SHP77 treated with DMSO at 0.1 percent for 48 hours (cell line): ENCODE measurements around the gene PACRG.

Source experiments
- DNase-seq: peaks from one replicate; lab custom pipeline; 2025; lab: John Stamatoyannopoulos, UW

The PACRG gene

DNA sequence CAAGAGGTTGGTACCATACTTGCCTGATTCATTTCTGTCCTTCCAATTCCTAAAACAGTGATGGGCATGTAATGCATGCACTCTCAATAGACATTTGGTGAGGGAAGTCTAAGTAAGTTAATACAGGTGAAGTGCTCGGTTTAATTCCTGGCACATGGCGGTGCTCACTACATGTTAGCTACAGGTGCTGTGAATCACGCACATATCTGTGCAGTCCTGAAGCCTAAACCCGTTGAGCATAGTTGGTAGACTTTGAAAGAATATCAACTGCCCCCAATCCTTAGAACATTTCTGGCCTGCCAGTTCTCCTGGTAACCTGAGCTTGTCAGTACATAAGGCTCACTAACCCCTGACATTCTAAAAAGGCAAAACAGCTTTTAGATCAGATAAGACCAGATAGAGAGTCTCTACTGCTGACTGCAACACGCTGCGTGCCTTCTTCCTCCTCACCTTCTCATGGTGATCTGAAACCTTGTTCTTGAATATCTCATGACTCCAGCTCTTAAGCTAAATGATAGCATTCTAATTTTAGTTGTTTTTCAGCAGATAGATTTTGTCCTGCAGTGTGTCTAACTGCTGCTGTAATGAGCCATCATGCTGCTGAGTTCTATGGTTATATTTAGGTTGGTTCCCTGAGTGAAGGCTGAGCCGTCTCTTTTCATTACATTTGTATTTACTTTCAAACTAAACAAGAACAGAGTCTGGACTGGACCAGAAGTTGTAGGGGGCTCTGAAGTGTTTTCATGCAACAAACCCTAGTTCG is 358.3 kb downstream of the PACRG start:
- no peak for DNase-seq

DNA sequence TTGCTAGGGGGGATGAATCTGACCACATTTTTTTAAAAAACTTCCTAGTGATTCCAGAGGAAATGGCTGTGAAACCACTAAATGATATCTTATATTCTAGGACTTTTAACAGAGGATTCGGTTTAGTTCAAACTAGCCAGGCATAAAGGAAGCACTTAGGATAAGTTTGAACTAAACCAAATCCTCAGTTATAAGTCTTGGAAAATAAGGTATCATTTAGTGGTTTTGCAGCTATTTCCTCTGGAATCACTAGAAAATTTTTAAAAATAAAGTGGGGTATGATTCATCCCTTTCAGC is 358.8 kb downstream of the PACRG start:
- DNase-seq: no peak

DNA sequence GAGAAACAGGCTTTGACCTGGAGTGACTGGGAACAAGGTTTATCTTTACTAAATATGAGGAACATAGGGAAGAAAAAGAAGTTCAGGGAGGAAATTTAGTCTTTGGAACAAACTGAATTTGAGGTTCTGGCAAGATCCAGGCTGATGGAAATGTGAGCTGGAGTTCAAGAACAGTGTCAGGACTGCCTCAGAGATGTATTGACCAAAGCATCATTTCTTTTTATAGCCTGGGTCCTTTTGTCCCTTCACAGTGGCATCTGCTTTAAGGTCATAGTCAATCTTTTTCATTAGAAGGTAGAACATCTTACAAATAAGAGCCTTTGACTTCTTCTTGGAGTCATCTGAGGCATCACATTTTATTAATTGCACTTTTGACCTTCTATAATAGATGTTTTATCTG is 360.2 kb downstream of the PACRG start:
- DNase-seq: no peak

DNA sequence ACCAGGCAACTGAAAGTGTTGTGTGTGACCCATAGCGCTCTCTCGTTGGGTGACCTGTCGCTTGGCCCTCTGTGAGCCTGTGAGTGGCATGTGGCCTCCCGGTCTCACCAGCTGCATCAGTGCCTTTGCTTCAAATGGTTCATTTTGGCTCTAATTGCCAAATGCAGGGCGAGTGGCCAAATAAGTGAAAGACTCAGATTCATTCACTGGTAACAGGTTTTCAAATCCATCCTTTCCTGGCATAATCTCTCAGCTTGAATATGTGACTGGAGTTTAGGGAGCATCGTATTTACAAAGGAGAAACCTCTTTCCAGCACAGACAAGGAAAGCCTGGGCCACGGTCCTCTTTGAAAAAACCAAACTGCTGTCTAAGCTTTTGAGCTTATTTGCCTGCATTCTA is 365.1 kb downstream of the PACRG start:
- DNase-seq: no peak

DNA sequence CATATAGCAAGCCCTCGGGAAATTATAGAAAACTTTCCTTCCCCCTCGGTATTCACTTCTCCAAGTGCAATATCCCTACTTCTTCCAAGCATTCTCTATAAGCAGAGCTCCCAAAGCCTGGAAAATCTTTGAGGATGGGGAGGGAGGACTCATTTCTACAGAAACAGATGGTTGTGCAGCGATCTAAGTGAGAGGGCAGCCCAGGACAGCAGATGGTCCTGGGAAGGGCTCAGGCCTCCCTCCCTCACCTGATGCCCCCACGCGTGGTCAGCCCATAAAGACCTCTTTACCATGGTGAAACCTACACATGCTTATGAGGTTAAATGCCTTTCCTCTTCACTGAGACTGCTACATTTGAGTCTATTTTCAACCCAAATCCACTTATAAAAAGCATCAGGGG is 367.1 kb downstream of the PACRG start:
- DNase-seq: no peak

DNA sequence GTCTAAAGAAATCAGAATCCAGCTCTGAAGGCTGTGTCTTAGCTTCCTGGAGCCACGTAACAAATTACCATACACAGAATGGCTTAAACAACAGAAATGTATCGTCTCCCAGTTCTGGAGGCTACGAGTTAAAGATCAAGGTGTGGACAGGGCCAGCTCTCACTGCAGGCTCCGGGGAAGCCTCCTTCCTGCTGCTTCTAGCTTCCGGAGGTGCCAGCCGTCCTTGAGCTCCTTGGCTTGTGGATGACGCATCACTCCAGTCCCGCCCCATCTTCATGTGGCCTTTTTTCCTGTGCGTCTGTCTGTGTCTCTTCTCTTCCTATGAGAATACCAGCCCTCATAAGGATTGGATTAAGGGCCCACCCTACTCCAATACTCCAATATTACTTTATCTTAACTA is 367.6 kb downstream of the PACRG start:
- DNase-seq: no peak

DNA sequence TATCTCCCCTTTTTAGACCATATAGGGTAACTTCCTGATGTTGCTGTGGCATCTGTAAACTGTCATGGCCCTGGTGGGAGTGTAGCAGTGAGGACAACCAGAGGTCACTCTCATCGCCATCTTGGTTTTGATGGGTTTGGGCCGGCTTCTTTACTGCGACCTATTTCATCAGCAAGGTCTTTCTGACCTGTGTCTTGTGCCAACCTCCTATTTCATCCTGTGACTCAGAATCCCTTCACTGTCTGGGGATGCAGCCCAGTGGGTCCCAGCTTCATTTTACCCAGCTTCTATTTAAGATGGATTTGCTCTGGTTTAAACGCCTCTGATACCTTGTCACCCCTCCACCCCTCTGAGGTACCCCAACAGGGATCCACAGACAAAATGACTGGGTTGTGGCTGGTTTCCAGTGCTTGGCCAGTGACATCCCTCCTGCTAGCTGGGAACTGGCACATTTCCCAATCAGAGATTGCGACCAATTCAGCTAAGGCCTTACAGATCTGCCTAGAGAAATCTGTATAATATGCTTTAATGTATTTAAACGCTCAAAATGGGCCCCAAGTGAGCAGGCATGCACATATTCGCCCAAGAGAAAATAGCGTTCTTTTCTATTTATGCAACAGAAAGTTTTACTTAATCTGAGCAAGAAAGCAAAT is 371.2 kb downstream of the PACRG start:
- DNase-seq: no peak

DNA sequence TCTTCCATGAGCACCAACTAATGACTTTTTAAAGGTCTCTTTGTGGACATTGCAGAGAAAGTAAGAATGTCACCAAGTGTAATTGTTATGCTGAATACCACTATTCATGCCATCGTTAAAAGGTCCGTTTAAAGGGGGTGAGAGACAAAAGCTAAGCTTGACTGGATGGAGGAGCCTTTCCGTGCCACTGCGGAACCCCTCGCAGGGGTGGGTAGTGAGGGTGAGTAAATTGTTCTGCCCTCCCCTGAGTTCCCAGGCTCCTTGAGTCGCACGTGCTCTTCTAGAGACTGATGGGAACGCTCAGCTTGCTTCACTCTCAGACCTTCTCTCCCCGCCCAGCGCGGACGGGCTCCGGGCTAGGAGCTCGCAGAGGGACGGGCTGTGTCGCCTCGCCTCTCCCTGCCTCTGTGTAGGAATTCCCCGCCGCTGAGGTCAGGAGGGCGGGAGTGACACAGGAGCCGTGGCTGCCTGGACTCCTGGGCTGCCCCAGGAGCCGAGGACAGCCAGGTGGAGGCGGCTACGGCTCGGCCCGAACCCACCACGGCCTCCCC is 371.9 kb downstream of the PACRG start:
- no peak for DNase-seq

DNA sequence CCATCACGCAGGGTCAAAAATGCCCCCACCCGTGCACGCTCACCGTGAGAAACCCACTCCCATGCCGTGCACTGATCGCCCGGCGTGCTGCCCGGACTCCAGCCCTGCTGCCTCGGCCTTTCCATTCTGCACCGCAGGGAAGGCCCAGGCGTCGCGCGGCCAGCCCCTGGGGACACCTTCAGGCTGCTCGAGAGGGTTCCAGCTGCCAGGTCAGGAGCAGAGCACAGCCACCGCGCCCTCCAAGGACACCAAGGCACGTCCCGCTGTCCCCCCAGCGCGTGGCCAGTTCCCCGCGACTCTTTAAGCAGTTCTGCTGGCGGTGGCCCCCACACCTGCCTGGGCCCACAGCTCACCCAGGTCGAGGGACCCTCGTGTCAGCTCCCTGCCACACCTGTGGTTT is 372.5 kb downstream of the PACRG start:
- DNase-seq: no peak

DNA sequence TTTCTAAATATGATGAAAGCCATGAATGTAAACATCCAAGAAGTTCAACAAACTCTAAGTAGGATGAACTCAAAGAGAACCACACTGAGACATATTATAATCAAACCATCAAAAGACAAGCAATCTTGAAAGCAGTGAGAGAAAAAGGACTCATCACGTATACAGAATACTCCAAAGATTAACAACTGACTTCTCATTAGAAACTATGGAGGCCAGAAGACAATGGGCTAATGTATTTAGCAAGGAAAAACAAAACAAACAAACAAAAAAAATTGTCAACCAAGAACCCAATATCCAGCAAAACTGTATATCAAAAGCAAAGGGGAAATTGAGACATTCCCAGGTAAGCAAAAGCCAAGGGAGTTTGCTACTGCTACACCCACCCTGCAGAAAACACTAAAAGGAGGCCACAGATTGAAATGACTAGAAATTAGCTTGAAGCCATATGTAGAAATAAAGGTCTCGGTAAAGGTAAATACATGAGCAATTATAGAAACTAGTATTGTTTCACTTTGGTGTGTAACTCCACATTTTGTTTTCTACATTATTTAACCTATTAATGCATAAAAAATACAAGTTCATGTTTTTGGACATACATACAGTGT is 385.7 kb downstream of the PACRG start:
- no peak for DNase-seq

DNA sequence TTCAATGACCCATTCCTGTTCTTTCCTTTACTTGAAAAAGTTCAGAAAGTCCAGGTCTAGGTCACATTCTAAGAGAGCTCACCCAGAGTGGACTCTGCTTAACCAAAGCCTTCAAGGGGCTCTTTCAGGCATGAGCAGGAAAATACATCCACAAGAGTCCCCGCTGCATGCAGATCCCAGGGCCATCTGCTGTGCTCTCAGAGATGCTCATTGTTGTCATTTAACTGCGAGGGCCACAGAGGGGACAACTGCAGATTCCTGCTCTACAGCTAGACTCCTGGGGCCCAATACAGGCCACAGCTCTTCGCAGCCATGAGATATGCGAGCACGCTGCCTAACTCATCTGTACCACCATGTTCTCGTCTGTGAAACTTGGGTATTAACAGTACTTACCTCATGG is 391.2 kb downstream of the PACRG start:
- DNase-seq: no peak

DNA sequence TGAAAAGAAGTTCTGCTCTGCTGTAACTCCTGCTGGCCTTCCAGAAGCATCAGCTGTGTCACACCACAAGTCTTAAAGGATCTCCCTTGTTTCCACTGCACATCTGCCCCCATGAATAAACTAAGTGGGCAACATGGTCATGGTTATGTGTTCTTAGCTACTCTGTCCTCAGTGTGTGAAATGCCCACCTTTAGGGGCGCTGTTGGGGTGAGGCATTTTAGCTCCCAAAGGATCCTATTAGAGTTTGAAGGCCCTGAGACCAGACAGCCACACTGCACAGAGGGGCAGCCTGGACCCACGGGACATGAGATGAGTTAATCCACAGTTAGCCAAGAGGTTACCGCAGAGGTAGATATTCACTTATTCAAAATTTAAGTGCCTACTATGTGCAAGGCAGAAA is 392.4 kb downstream of the PACRG start:
- no peak for DNase-seq

DNA sequence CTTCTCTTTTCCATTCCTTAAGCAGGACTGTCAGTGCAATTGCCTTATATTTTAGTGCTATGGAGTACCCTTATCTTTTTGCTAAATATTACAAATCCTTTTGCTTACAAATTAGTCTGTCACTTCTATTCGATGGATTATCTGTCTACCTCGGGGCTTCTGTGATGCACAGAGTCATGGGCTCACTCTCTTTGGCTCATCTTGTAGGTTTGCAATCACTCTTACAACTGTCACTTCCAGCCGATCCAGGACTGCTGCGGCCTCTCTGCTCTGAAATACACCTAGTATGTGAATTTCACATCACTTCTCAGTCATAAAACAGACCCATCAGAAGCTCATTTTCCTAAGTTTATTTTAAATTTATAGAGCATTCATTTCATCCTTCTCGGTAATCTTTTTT is 393.5 kb downstream of the PACRG start:
- no peak for DNase-seq

DNA sequence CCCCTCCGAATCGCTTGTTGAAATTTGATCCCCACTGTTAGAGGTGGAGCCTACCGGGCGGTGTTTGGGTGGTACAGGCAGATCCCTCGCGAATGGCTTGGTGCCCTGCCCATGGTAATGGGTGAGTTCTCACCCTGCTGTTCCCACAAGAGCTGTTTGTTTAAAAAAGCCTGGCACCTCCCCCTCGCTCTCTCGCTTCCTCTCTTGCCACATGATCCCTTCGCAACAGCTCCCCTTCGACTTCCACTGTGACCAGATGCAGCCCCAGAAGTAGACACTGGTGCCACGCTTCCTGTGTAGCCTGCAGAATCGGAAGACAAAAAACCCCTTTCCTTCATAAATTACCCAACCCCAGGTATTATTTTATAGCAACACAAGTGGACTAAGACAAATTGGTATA is 394.6 kb downstream of the PACRG start:
- no peak for DNase-seq

DNA sequence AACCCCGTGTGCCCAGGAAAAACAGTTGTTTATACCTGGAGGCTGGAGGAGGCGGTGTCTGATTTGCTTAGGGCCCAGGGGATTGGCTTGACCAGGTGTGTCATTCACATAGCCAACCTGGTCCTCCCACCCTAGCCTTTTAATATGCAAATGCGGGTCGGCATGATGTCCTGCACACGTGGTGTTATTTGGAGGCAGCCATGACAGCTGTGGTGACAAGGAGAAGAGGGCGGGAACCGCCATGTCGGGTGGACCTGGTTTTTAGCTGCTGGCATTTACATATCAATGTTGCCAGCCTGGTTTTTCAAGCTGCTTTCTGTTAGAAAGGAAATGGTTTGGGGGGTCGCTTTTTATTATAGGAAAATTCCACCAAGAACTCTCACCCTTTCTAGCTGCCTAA is 395.3 kb downstream of the PACRG start:
- DNase-seq: no peak

DNA sequence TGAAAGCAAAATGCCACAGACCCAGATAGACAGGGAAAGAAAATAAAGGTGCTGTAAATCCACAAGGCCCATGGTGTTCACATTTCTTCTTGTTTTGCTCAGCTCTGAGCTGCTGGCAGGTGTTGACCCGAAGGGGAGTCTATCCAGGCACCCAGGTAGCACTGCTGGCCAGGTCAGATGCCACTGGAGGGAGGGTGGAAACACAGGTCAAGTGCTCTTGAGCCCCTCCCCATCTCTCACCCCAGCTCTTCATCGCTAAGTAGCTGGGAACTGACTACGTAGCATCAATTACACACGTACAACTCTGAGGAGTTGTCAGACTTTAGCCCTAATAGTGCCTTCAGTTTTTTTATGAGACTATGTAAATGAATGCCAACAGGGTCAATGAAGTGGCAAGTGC is 399.0 kb downstream of the PACRG start:
- no peak for DNase-seq

DNA sequence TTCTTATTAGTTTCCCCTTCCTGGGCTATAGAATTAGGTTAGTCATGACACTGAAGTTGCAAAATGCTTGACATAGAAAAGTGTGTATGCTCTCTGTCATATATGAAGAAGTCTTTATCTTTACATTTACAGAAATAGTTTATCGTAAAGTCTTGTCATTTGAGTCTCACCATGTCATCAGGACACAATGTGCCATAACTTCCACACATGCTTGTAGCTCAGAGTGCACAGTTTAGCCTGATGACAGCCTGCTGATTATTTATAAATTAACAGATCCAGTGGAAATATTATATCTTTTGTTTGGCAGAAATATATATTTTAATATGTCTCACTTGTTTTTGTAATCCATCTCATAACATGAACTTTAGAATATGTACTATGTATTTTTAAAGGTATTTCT is 399.8 kb downstream of the PACRG start:
- no peak for DNase-seq

DNA sequence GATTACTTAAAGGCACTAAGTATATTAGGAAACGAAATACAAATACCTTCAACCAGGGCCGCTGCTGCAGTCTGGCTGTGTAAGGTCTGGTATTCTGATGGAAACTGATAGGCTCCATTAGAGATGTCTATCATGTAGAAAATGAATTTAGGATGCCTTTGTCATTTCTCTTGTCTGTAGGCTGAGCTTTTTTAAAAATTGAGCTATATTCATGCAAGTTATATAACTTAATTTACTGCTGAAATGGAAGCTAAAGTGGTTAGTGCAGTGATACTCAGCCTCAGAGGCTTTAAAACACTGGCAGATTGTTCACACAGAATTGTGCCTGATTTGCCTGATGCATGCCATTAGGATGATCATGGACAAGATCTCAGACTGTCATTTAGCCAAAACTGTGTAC is 400.6 kb downstream of the PACRG start:
- DNase-seq: no peak

DNA sequence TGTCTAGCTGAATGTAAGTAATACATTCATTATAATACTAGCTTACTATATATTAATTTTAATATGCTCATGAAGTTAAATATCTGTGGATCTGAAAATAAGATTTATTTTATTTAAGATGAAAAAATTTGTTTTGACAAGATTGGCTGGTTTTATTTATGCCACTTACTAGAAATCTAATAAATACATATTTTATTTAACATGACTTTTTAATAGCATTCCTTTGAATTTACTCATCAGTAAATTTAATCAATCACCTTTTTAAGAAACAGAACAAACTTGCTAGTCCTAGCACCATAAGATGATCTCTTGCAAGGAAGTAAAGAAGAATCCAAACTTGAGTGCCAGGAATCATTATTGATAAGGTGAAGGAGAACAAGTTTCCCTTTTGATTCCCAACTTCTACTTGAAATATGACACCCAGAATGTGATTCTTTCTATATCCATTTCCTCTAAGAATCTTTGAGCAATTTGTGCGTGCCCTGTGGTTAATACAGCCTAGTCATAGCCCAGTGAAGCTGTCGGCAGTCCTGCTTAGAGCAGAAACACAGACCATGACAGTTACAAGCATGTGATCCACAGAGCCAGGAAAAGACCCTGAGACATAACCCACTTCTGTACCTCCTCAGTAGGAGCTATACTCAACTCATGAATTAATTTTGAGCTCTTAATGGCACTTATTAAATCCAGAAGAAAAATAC is 404.4 kb downstream of the PACRG start:
- no peak for DNase-seq

DNA sequence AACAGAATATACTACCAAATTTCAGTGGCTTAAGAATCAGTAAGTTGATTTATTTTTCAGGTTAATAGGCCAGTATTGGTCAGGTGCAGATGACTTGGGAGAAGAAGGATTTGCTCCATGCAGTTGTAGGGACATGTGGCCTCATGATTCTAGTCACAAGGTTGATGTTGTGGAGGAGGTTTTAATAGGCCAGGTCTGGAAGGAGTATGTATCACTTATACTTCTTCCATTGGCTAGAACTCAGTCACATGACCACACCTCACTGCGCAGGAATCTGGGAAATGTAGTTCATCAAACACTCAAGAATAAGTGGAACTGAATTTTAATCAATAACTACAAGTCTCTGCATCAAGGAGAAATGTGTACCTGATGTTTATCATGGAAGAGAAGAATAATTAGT is 405.2 kb downstream of the PACRG start:
- no peak for DNase-seq

DNA sequence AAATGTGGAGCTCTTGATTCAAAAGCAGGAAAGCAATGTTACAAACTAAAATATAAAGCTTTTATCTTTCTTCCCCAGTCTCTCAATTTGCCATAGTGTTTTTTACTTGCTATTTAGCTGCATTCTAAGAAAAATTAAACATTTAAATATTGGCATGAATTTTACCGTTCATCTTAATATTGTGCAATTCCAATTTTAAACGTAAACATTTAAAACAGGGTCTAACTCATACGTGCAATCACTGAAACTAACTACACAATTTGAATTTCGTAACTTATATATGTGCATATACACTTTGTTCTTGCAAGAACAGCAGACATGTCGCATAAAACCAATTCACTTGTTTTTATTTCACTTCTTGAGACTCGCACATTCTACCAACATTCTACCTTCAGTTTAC is 405.9 kb downstream of the PACRG start:
- DNase-seq: no peak

DNA sequence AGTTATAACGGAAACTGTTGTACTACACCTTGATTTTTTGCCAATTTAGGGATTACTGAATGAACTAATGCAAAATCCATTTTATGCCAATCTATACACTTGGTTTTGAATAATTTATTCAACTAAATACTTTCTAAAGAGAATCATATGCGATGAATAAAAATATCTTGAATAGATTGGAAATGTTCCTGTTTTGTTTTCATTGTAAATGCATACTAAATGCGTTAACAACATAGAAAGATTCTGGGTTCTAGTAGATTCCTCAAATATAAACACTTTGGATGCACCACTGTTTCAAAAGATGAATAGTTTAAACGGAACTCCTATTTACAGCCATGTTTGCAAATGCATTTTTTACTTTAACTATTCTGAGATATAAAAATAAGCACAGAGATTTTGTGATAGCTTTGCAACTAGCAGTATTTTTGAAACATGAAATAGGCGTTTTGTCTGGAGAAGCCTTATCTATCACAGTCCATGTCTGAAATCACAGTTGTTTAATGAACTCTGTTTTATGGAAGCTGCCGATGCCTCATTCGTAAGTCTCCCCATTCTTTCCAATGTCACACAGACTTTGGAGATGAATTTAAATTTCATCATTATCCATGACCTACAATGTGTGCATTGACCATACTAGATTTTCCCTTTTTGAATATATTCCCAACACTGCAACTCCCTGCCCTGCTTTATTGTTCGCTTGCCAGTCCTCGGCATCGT is 409.1 kb downstream of the PACRG start:
- DNase-seq: no peak
